ENCODE results near the gene MAPKAP1.

The MAPKAP1 gene

GRCh38 chr9:125745018-125745417, 38.0 kb upstream of the MAPKAP1 start:
- no peak for TF ChIP-seq CTCF (IDR thresholded peaks at IDR 0.05)

- TF ChIP-seq CTCF (IDR thresholded peaks at IDR 0.05): no peak
Observed at GRCh38 chr9:125744616-125745015, 37.6 kb upstream of the MAPKAP1 start.

GRCh38 chr9:125743682-125744428, 36.8 kb upstream of the MAPKAP1 start:
- TF ChIP-seq CTCF (IDR thresholded peaks at IDR 0.05): no peak

GRCh38 chr9:125742657-125743056, 35.6 kb upstream of the MAPKAP1 start:
- no peak for TF ChIP-seq CTCF (IDR thresholded peaks at IDR 0.05)

- TF ChIP-seq CTCF (IDR thresholded peaks at IDR 0.05): no peak
Observed at GRCh38 chr9:125739436-125739835, 32.4 kb upstream of the MAPKAP1 start.

GRCh38 chr9:125732562-125732961, 25.6 kb upstream of the MAPKAP1 start:
- TF ChIP-seq CTCF (IDR thresholded peaks at IDR 0.05): no peak

- TF ChIP-seq CTCF (IDR thresholded peaks at IDR 0.05): no peak
Observed at GRCh38 chr9:125730168-125730567, 23.2 kb upstream of the MAPKAP1 start.
